GM21447 (cell line): ENCODE measurements around the gene PCBP4.

ENCODE experiments used
- ATAC-seq: cut with Tn5 transposase; IDR thresholded peaks from one replicate; pipeline ENCODE4 v1.9.1; 2021; ENCODE audit not compliant: unreplicated experiment

The PCBP4 gene

DNA sequence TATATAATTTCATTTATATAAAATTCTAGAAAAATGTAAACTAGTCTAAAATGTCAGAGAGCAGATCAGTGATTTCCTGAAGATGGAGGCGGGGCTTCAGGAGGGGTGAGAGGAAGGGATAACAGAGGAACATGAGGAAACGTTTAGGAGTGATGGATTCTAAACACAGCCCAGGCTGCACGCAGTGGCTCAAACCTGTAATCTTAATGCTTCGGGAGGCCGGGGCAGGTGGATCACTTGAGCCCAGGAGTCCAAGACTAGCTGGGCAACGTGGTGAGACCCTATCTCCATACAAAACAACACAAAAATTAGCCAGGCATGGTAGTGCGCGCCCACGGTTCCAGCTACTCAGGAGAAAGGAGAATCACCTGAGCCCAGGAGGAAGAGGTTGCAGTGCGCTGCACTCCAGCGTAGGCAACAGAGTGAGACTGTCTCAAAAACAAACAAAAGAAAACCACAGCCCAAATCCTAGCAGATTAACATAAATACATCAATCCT lies 46.1 kb downstream of the PCBP4 start:
- no peak for ATAC-seq

DNA sequence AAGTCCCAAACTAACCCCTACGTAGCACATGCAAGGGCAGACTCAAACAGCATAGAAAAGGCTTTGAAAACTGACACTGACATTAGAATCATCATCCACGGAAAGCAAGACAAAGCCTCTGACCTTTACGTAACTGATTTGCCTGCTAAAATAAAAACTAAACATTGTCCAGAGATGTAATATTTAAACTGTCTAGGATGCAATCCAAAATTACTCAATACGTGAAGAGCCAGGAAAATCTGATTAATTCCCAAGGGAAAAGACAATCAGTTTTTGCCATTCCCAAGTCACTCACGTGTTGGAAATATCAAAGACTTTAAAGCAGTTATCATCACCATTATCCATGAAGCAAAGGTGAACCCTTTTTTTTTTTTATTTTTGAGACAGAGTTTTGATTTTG lies 50.8 kb downstream of the PCBP4 start:
- ATAC-seq = no peak

GRCh38 chr3:51908026-51908425 lies 59.2 kb downstream of the PCBP4 start:
- no peak for ATAC-seq
